Kidney (tissue), 14 donors: ENCODE results near the gene ADPRHL1. TPM values are rescaled to one million over a fixed set of nuclear protein-coding genes. Genes with fewer than 3 reads are reported as not detected.

Experiments
- DNase-seq, 5 donors: peaks; one replicate each; pipeline ENCODE4 v3.0.0-alpha.2; 2013 to 2020
- FAIRE-seq: peaks from 2 replicates; lab custom pipeline; 2012; peaks lifted over from hg19 to GRCh38; lab: Jason Lieb, UNC
- H3K27ac ChIP-seq, 2 donors: one replicate each; pipeline ENCODE4 v1.7.0; 2013; ENCODE audit warnings: low read depth in 2 of 2, low read length in 2 of 2, inconsistent platforms in 1 of 2
- H3K27me3 ChIP-seq: one replicate; pipeline ENCODE4 v1.7.1; 2013; ENCODE audit warnings: low read length, inconsistent platforms; ENCODE audit not compliant: control insufficient read depth, insufficient read depth
- H3K36me3 ChIP-seq, 3 donors: one replicate each; pipeline versions ENCODE4 v1.7.0 to v1.7.1; 2013; ENCODE audit warnings: low read length in 3 of 3, control low read depth in 1 of 3, inconsistent platforms in 1 of 3; ENCODE audit not compliant: insufficient read depth in 3 of 3, control insufficient read depth in 2 of 3
- H3K4me1 ChIP-seq, 3 donors: one replicate each; pipeline versions ENCODE4 v1.7.0 to v1.7.1; 2013; ENCODE audit warnings: low read length in 3 of 3, inconsistent platforms in 1 of 3, low read depth in 1 of 3; ENCODE audit not compliant: control insufficient read depth in 2 of 3, insufficient read depth in 2 of 3
- H3K4me3 ChIP-seq, 3 donors: one replicate each; pipeline versions ENCODE4 v1.7.0 to v1.8.1; 2013; ENCODE audit warnings: low read length in 3 of 3, control low read depth in 1 of 3, inconsistent platforms in 1 of 3
- H3K9ac ChIP-seq, 3 donors: one replicate each; pipeline versions ENCODE4 v1.7.0 to v1.7.1; 2013; ENCODE audit warnings: low read length in 3 of 3, control low read depth in 1 of 3, inconsistent platforms in 1 of 3
- H3K9me3 ChIP-seq, 3 donors: one replicate each; pipeline versions ENCODE4 v1.7.0 to v1.7.1; 2013; ENCODE audit warnings: low read length in 3 of 3, control low read depth in 1 of 3, inconsistent platforms in 1 of 3; ENCODE audit not compliant: control insufficient read depth in 2 of 3, insufficient read depth in 1 of 3
- intact Hi-C: fragments of 100-400 bp; cut with DNase I; formaldehyde crosslinking; loops from one replicate; pipeline ENCODE4 v1.11.1; 2022
- polyA plus RNA-seq: library from polyadenylated mRNA; stranded (reverse); fragments of 350-450 nt; fragmentation: Illumina TruSeq; extraction: RNeasy Lipid Tissue Mini Kit (QIAGEN cat#74804); gene quantifications from one replicate; pipeline ENCODE4 v1.2.3, GENCODE V29; 2014; ENCODE audit warnings: low read depth, low replicate concordance; ENCODE audit not compliant: insufficient read depth
- total RNA-seq: library from RNA; stranded (reverse); fragmentation: NEBNext Ultra II Directional; extraction: Animal tissue kit (Norgen Biotek cat#: 25700); gene quantifications from one replicate; pipeline ENCODE4 v1.2.1, GENCODE V29; 2021
- TF ChIP-seq, protein P1 (sequence below): IDR thresholded peaks from 3 replicates; pipeline ENCODE4 v1.5.1; 2012; ENCODE audit warnings: mild to moderate bottlenecking, moderate library complexity, borderline replicate concordance; ENCODE audit not compliant: insufficient read depth; ENCODE audit errors: extremely low read depth
- donor health status: control.
- donor health status: control.
- donor health status: control.
- donor health status: control.
- donor health status: control.
- donor health status: DM: yes; HTN: yes; CAD: no.
- donor health status: Normal renal cell carcinoma (clear cell type).

ADPRHL1 gene
- total and polyA plus RNA-seq, 2 donors from 2014 or later = 1.1 to 1.5 TPM

DNA sequence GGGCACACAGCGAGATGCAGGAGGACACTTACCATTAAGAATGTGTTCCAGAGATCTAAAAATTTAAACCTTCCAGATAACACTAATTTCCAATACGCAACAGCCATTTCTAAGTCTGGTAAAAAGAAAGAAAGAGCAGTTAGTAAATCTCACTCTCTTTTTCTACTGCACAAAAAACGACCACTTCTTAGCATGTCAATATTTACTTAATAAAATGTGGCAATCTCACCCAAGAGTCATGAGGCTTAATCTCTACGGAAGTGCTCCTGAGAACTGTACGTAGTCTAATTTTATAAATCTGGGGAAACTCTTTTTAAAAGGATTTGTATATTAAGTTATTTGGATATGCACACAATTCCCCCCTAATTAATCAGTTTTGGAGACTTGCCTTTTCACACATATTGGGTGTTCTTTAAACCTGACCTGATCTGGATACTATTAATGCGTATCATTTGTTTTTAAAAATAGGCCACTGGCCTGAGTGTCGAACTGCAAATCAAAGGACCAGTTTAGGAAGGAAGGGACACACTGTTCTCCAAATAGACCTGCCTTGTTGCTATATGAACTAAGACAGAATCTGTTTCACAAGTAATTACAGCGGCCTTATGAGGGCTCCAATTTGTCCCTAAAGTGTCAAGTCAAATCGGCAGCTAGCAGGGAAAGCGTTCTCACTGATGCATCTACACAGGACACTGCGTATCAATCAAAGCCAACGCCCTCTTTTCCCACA is 7.9 kb upstream of the ADPRHL1 start:
- no peak overlapping the region for H3K9ac ChIP-seq
- no peak for DNase-seq
- peaks cover 2 to 46% (median 19%) of the 10 kb centered on the region in 3 donors for H3K36me3 ChIP-seq
- no peaks in the 10 kb centered on the region for H3K27me3 ChIP-seq
- TF ChIP-seq, protein P1, sequence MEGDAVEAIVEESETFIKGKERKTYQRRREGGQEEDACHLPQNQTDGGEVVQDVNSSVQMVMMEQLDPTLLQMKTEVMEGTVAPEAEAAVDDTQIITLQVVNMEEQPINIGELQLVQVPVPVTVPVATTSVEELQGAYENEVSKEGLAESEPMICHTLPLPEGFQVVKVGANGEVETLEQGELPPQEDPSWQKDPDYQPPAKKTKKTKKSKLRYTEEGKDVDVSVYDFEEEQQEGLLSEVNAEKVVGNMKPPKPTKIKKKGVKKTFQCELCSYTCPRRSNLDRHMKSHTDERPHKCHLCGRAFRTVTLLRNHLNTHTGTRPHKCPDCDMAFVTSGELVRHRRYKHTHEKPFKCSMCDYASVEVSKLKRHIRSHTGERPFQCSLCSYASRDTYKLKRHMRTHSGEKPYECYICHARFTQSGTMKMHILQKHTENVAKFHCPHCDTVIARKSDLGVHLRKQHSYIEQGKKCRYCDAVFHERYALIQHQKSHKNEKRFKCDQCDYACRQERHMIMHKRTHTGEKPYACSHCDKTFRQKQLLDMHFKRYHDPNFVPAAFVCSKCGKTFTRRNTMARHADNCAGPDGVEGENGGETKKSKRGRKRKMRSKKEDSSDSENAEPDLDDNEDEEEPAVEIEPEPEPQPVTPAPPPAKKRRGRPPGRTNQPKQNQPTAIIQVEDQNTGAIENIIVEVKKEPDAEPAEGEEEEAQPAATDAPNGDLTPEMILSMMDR = no peak
- H3K4me1 ChIP-seq = no peaks in the 10 kb centered on the region
- H3K4me3 ChIP-seq = no peak overlapping the region
- H3K27ac ChIP-seq = no peak overlapping the region
- no peak for FAIRE-seq
- no peaks in the 10 kb centered on the region for H3K9me3 ChIP-seq
- intact Hi-C loops = no loop called here

DNA sequence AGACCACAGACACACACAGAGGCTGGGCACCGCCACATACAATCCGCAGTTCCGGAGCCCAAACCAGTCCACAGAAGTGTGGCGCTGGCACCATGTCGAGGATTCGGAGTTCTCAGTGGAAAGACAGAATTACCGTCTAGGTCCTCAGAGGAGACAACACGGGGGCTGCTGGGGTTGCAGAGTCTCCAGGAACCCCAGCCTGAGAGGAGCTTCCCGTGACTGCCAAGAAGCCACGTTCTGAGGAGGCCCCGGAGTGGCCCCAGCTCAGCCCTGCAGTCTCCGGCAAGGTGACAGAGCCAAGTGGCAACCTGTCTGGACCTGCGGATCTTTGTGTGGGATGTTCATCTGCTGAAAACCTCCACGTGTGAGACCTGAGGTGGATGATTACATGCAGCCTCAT is 7.3 kb upstream of the ADPRHL1 start:
- Histone ChIP-seq H3K9ac (no peak overlapping the region), H3K27ac (no peak overlapping the region), H3K4me1 (no peaks in the 10 kb centered on the region), H3K4me3 (no peak overlapping the region), H3K36me3 (peaks cover 2 to 50% (median 19%) of the 10 kb centered on the region in 3 donors), H3K27me3 (no peaks in the 10 kb centered on the region), H3K9me3 (no peaks in the 10 kb centered on the region)
- intact Hi-C loops = no loop called here
- FAIRE-seq = no peak
- DNase-seq = no peak
- TF ChIP-seq, protein P1 = no peak

DNA sequence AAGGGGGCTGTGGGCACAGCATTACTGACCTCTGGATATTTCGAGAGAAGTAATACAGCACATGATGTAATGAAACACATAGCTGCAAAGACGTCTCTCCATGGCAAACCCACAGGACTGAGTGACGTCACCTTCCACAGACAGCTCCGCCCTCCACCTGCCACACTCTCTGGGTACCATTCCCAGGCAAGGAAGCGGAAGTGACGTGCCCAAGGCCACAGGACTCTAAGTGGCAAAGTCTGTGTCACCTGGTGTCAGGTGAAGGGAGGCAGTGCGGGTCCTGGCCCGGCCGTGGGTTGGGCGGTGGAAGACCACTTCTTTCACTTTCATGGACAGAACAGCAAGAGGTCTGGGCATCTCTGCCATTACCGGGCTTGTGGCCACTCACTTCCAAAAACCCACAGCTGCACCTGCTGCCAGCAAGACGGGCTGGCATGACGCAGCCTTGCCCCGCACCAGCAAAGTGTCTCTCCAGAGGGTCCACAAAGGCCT is 6.8 kb upstream of the ADPRHL1 start:
- Histone ChIP-seq H3K36me3 (peaks cover 4 to 52% (median 19%) of the 10 kb centered on the region in 3 donors), H3K27ac (no peak overlapping the region), H3K9me3 (no peaks in the 10 kb centered on the region), H3K4me1 (no peaks in the 10 kb centered on the region), H3K9ac (no peak overlapping the region), H3K4me3 (no peak overlapping the region), H3K27me3 (no peaks in the 10 kb centered on the region)
- intact Hi-C loops = no loop called here
- DNase-seq (no peak), FAIRE-seq (no peak)
- TF ChIP-seq, protein P1 = no peak
